Breast epithelium (tissue), 3 donors: ENCODE data around the gene REPS2.

Source experiments
- CTCF ChIP-seq, 3 donors: fragments of 450-650 bp; IDR thresholded peaks; one replicate each; pipeline ENCODE4 v1.5.1; 2016 to 2017; ENCODE audit warnings: antibody characterized with exemption in 3 of 3, mild to moderate bottlenecking in 3 of 3, moderate library complexity in 3 of 3
- POLR2A ChIP-seq: fragments of 450-650 bp; IDR thresholded peaks from one replicate; pipeline ENCODE4 v1.6.1; 2016; ENCODE audit warnings: antibody characterized with exemption, mild to moderate bottlenecking, moderate library complexity

- TF ChIP-seq CTCF (IDR thresholded peaks at IDR 0.05) (no peak), POLR2A (no peak)
These were observed 609 bp downstream of the REPS2 start for GRCh38 chrX:16946971-16947562.
